ENCODE measurements around the gene PI4K2B. TPM values are rescaled to one million over a fixed set of nuclear protein-coding genes. Genes with fewer than 3 reads are reported as not detected.

PI4K2B gene
- total RNA-seq, 1 experiment from 2014 or later, result 10.3 TPM

DNA sequence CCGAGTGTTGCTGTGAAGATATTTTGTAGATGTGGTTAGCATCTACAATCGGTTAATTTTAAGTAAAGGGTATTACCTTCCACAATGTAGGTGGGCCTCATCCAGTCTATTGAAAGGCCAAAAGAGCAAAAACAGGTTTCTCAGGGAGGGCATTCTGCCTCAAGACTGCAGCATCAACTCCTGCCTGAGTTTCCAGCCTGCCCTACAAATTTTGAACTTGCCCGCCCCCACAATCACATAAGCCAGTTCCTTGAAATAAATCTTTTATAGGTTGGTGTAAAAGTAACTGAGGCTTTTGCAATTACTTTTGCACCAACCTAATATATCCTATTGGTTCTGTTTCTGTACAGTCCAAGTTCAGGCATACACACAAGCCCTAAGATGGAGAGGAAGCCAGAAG lies 22.1 kb upstream of the PI4K2B start:
- no peak overlapping the region for H3K4me2 ChIP-seq (ENCODE audit: insufficient read depth, insufficient read length, low read length)
- H3K9me3 ChIP-seq (ENCODE audit: control insufficient read depth, low read depth, low read length), result no peaks in the 10 kb centered on the region
- peaks cover 2 to 18% (median 4%) of the 10 kb centered on the region in 3 experiments; a peak in 5 of 7 replicates for H3K36me3 Mint-ChIP-seq (ENCODE audit: insufficient read depth in 1 of 3, low read depth in 3 of 3)
- no peaks in the 10 kb centered on the region for H3K23me2 ChIP-seq (ENCODE audit: insufficient read length, low read depth, low read length, poor library complexity, severe bottlenecking)
- H3K14ac ChIP-seq (ENCODE audit: insufficient read depth, low read length), result no peak overlapping the region
- H2AK5ac ChIP-seq (ENCODE audit: insufficient read length, low read length), result no peak overlapping the region
- H3K56ac ChIP-seq (ENCODE audit: insufficient read length, low read depth, low read length), result no peak overlapping the region
- no peak overlapping the region for H4K8ac ChIP-seq (replicated peaks; ENCODE audit: insufficient read length, low read depth, low read length)
- H3K18ac ChIP-seq (ENCODE audit: insufficient read length, low read depth, low read length), result no peak overlapping the region
- H3K27me3 ChIP-seq (ENCODE audit: insufficient read depth, low read length), result no peaks in the 10 kb centered on the region
- H2BK12ac ChIP-seq (ENCODE audit: insufficient read length, low read depth, low read length), result no peak overlapping the region
- no peak overlapping the region for H3K4ac ChIP-seq (ENCODE audit: low read depth, low read length)
- H4K20me1 ChIP-seq (ENCODE audit: control insufficient read depth, insufficient read depth, insufficient read length), result no peaks in the 10 kb centered on the region
- TF ChIP-seq, protein P1, sequence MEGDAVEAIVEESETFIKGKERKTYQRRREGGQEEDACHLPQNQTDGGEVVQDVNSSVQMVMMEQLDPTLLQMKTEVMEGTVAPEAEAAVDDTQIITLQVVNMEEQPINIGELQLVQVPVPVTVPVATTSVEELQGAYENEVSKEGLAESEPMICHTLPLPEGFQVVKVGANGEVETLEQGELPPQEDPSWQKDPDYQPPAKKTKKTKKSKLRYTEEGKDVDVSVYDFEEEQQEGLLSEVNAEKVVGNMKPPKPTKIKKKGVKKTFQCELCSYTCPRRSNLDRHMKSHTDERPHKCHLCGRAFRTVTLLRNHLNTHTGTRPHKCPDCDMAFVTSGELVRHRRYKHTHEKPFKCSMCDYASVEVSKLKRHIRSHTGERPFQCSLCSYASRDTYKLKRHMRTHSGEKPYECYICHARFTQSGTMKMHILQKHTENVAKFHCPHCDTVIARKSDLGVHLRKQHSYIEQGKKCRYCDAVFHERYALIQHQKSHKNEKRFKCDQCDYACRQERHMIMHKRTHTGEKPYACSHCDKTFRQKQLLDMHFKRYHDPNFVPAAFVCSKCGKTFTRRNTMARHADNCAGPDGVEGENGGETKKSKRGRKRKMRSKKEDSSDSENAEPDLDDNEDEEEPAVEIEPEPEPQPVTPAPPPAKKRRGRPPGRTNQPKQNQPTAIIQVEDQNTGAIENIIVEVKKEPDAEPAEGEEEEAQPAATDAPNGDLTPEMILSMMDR (conservative IDR thresholded peaks at IDR 0.05), result no peak
- H3K27ac Mint-ChIP-seq, result no peak overlapping the region
- no peak overlapping the region for H2BK5ac ChIP-seq (ENCODE audit: insufficient read length, low read length)
- DNase-seq, result no peak
- H3K9me3 Mint-ChIP-seq, result peaks cover 8 to 10% of the 10 kb centered on the region in 2 experiments; a peak in 3 of 5 replicates
- peaks cover 3% of the 10 kb centered on the region; the same call in 1 of the 2 replicates for H3K4me1 ChIP-seq (ENCODE audit: insufficient read depth, low read length)
- H3K79me1 ChIP-seq (ENCODE audit: insufficient read depth, low read depth, low read length, poor library complexity, severe bottlenecking), result no peaks in the 10 kb centered on the region
- no peak overlapping the region for H3K9ac ChIP-seq (ENCODE audit: extremely low read depth, insufficient read length, low read length)
- H3K4me3 Mint-ChIP-seq, result no peak overlapping the region
- H3K27ac ChIP-seq (ENCODE audit: insufficient read length, low read depth, low read length), result no peak overlapping the region
- H2BK120ac ChIP-seq (ENCODE audit: low read depth, low read length, poor library complexity, severe bottlenecking), result no peak overlapping the region
- no peak overlapping the region for H3T11ph ChIP-seq (ENCODE audit: low read length)
- H2BK15ac ChIP-seq (ENCODE audit: low read depth, low read length), result no peak overlapping the region
- no peak overlapping the region for H2BK20ac ChIP-seq (ENCODE audit: low read depth, low read length, poor library complexity, severe bottlenecking)
- H3K27me3 Mint-ChIP-seq (ENCODE audit: low read depth), result no peaks in the 10 kb centered on the region
- peaks cover 18 to 22% of the 10 kb centered on the region in 2 experiments for H3K4me1 Mint-ChIP-seq
- WGBS (ENCODE audit: extremely low coverage, insufficient read length, low lambda C conversion rate), result no CpG with 5 or more reads among the region's 3 CpGs
- no peak overlapping the region for H3K23ac ChIP-seq (ENCODE audit: insufficient read length, low read depth, low read length)
- H4K5ac ChIP-seq (ENCODE audit: insufficient read length, low read depth, low read length), result no peak overlapping the region
- no peak overlapping the region for H4K91ac ChIP-seq (ENCODE audit: insufficient read length, low read depth, low read length)
- H3K79me2 ChIP-seq (ENCODE audit: insufficient read depth, low read length), result no peaks in the 10 kb centered on the region
- H2AFZ ChIP-seq (ENCODE audit: low read length), result no peak overlapping the region

Measured in H9 (cell line).